Activated CD8-positive, alpha-beta T cell treated with anti-CD3 and anti-CD28 coated beads, Interleukin-2, amount 10 ng/mL, durations not matched to agents 7 days and 5 days (primary cell): Measurements from ENCODE around the gene GAST. TPM values are rescaled to one million over a fixed set of nuclear protein-coding genes. Genes with fewer than 3 reads are reported as not detected.

Source experiments
- ATAC-seq: fragments of 150-1000 bp; cut with Tn5 transposase; one replicate; pipeline ENCODE4 v1.10.0; 2021; ENCODE audit warnings: moderate library complexity
- CTCF ChIA-PET: fragments of 350-600 bp; sonication (Branson Sonifier 250); formaldehyde crosslinking; loops from one replicate; lab custom pipeline; 2021; ENCODE audit warnings: antibody characterized with exemption; lab: Charles Lee
- POLR2A ChIA-PET: fragments of 350-600 bp; sonication (Branson Sonifier 250); formaldehyde crosslinking; loops from one replicate; lab custom pipeline; 2021; ENCODE audit warnings: antibody characterized with exemption; lab: Charles Lee
- DNase-seq: peaks from one replicate; pipeline ENCODE4 v3.0.0-alpha.2; 2020
- H3K27ac Mint-ChIP-seq: one replicate; pipeline ENCODE4 v1.8.0; 2021; ENCODE audit warnings: mild to moderate bottlenecking, mixed read lengths
- H3K27me3 Mint-ChIP-seq: one replicate; pipeline ENCODE4 v1.8.0; 2021; ENCODE audit warnings: low read depth, mixed read lengths
- H3K36me3 Mint-ChIP-seq: one replicate; pipeline ENCODE4 v1.8.0; 2021; ENCODE audit warnings: low read depth, mixed read lengths
- H3K4me1 Mint-ChIP-seq: one replicate; pipeline ENCODE4 v1.8.0; 2021; ENCODE audit warnings: low read depth, mixed read lengths
- H3K4me3 Mint-ChIP-seq: one replicate; pipeline ENCODE4 v1.8.0; 2021; ENCODE audit warnings: mild to moderate bottlenecking, mixed read lengths
- H3K9me3 Mint-ChIP-seq: one replicate; pipeline ENCODE4 v1.8.0; 2022; ENCODE audit warnings: mixed read lengths; ENCODE audit not compliant: insufficient read depth
- total RNA-seq, 2 experiments: library from RNA; stranded (reverse); gene quantifications; one replicate each; pipeline ENCODE4 v1.2.3, GENCODE V29; 2021

GAST gene
- total RNA-seq, 2 experiments from 2014 or later = not detected

DNA sequence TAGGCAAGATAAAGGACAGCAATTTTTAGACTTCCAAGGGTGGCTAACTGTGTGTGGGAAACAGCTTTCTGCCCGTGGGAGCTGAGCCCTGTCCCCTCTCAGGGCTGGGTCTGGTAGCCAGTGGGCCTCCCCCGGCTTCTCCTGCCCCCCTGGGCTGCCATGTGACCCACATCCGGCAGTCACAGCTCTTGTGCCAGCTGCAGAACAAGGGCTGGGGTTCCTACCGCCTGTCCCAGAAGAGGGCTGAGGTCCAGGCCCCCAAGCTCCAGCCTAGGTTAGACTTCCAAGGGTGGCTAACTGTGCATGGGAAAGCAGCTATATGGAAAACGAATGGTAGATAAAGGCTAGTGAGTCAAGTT lies 6.1 kb downstream of the GAST start:
- ChIA-PET POLR2A (interaction anchor here (2.4 kb wide), 1 partner anchor 29 kb away, joined by 6 read pairs; the partner anchor contains the start of gene EIF1), CTCF (interaction anchor here (0.8 to 2.2 kb wide), 3 partner anchors 22 to 68 kb away, joined by 4 to 7 read pairs (median 4); partner anchors contain the start of gene JUP)
- Mint-ChIP-seq H3K36me3 (no peaks in the 10 kb centered on the region), H3K27ac (no peak overlapping the region), H3K9me3 (no peaks in the 10 kb centered on the region), H3K27me3 (peaks cover 8% of the 10 kb centered on the region), H3K4me3 (no peak overlapping the region), H3K4me1 (peaks cover 5% of the 10 kb centered on the region)
- ATAC-seq (no peak), DNase-seq (no peak)

GRCh38 chr17:41722231-41722630 lies 10.1 kb downstream of the GAST start:
- Mint-ChIP-seq H3K4me3 (no peak overlapping the region), H3K27me3 (peaks cover 2% of the 10 kb centered on the region), H3K4me1 (peaks cover 5% of the 10 kb centered on the region), H3K9me3 (no peaks in the 10 kb centered on the region), H3K27ac (no peak overlapping the region), H3K36me3 (no peaks in the 10 kb centered on the region)
- CTCF ChIA-PET = interaction anchor here (1.0 kb wide), 1 partner anchor 15 kb away, joined by 4 read pairs; no protein-coding TSS in a partner anchor
- POLR2A ChIA-PET = no interaction called here
- ATAC-seq (no peak), DNase-seq (no peak)

DNA sequence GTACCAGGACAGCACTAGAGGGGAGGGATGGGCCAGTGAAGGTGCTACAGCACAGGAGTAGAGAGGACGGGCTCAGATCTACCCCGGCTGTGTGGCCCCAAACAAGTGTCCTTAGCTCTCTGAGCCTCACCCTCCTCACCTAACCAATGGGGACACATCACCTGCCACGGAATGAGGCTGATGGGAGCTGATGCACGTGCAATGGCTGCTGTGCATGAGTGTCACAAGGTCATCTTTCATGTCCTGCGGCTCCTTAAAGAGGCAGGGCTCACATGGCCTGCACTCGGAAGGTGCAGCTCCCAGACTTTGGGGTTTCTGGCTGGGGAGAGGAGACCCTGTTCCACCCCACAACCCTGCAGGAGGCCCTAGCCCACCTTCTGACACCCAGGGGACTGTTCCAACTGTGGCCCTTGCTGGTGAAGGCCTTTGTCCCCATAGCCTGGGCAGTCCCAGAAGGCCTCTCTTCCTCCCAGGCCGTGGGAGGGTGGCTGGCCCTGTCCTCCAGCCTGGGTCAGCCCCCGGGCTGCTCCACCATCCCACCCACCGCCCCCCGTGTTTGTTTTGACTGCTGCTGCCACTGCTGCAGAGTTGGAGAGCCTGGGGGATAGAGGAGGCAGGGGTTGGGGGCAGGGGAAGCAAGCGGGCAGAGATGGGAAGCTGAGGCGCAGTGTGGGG lies 11.8 kb downstream of the GAST start:
- DNase-seq (no peak), ATAC-seq (no peak)
- H3K9me3 Mint-ChIP-seq = no peaks in the 10 kb centered on the region
- H3K4me3 Mint-ChIP-seq = no peak overlapping the region
- ChIA-PET CTCF (interaction anchor here (1.6 kb wide), 1 partner anchor 61 kb away, joined by 5 read pairs; no protein-coding TSS in a partner anchor), POLR2A (no interaction called here)
- peaks cover 6% of the 10 kb centered on the region for H3K27me3 Mint-ChIP-seq
- H3K27ac Mint-ChIP-seq = no peak overlapping the region
- no peaks in the 10 kb centered on the region for H3K4me1 Mint-ChIP-seq
- no peaks in the 10 kb centered on the region for H3K36me3 Mint-ChIP-seq

- Mint-ChIP-seq H3K4me1 (no peaks in the 10 kb centered on the region), H3K27me3 (peaks cover 6% of the 10 kb centered on the region), H3K27ac (no peak overlapping the region), H3K9me3 (no peaks in the 10 kb centered on the region), H3K36me3 (no peaks in the 10 kb centered on the region), H3K4me3 (no peak overlapping the region)
- no peak for DNase-seq
- POLR2A ChIA-PET = no interaction called here
- ATAC-seq = no peak
- CTCF ChIA-PET = interaction anchor here (1.1 to 1.6 kb wide), 2 partner anchors 13 to 62 kb away, joined by 3 to 5 read pairs; no protein-coding TSS in a partner anchor
Measured at GRCh38 chr17:41724476-41725050, 12.4 kb downstream of the GAST start.

DNA sequence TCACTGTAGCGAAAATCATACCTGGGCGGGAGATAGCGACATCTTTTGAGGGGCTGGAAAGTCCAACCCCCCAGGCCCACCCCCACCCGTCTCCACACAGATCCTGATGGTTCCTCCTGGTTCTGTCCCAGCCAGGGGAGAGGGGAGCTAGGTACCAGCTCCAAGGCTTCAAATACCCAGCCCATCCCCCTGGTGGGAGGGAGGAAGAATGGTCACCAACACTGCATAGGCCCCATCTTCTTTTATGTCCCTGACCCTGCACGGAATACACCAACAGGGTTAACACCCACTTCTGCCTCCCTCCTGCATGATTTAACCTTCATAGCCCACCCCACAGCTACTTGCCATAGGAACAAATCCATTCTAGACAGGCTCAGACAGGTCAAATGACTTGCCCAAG lies 13.0 kb downstream of the GAST start:
- Mint-ChIP-seq H3K27ac (no peak overlapping the region), H3K4me3 (no peak overlapping the region), H3K27me3 (peaks cover 7% of the 10 kb centered on the region), H3K36me3 (no peaks in the 10 kb centered on the region), H3K9me3 (no peaks in the 10 kb centered on the region), H3K4me1 (no peaks in the 10 kb centered on the region)
- CTCF ChIA-PET = interaction anchor here (1.1 to 1.6 kb wide), 2 partner anchors 13 to 62 kb away, joined by 3 to 5 read pairs; no protein-coding TSS in a partner anchor
- DNase-seq (no peak), ATAC-seq (no peak)
- POLR2A ChIA-PET = no interaction called here

DNA sequence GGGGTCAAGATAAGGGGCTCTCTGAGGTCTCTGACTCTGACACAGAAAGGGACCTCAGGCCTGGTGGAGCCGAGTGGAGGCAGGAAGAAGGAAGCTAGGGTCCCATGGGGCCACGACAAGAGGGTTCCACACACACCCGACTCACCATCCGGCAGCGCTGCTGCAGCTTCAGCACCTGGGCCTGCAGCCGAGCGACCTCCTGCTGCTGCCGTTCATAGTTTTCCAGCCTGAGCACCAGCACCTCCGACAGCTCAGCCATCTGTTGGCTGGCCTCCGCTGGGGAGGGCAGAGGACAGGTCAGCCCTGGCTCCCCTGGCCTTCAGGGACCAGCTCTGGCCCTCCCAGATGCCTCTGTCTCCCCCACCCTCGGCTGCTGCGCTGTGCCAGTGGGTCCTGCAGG lies 15.9 kb downstream of the GAST start:
- POLR2A ChIA-PET = no interaction called here
- ATAC-seq (no peak), DNase-seq (no peak)
- Mint-ChIP-seq H3K27me3 (peaks cover 30% of the 10 kb centered on the region), H3K36me3 (no peaks in the 10 kb centered on the region), H3K4me1 (no peaks in the 10 kb centered on the region), H3K9me3 (no peaks in the 10 kb centered on the region), H3K27ac (no peak overlapping the region), H3K4me3 (no peak overlapping the region)
- CTCF ChIA-PET = interaction anchor here (1.0 kb wide), 1 partner anchor 73 kb away, joined by 3 read pairs; no protein-coding TSS in a partner anchor

GRCh38 chr17:41730479-41730878 lies 18.3 kb downstream of the GAST start:
- Mint-ChIP-seq H3K9me3 (no peaks in the 10 kb centered on the region), H3K36me3 (no peaks in the 10 kb centered on the region), H3K27me3 (peaks cover 42% of the 10 kb centered on the region), H3K4me1 (peaks cover 9% of the 10 kb centered on the region), H3K27ac (no peak overlapping the region), H3K4me3 (no peak overlapping the region)
- ATAC-seq = no peak
- ChIA-PET CTCF (interaction anchor here (1.6 to 2.4 kb wide), 2 partner anchors 35 to 71 kb away, joined by 6 to 10 read pairs; no protein-coding TSS in a partner anchor), POLR2A (no interaction called here)
- no peak for DNase-seq

GRCh38 chr17:41731836-41732235 lies 19.7 kb downstream of the GAST start:
- DNase-seq = no peak

GRCh38 chr17:41733348-41734138 lies 21.4 kb downstream of the GAST start:
- CTCF ChIA-PET = interaction anchor here (1.3 kb wide), 1 partner anchor 68 kb away, joined by 5 read pairs; no protein-coding TSS in a partner anchor
- Mint-ChIP-seq H3K4me3 (no peak overlapping the region), H3K9me3 (no peaks in the 10 kb centered on the region), H3K4me1 (peaks cover 17% of the 10 kb centered on the region), H3K36me3 (no peaks in the 10 kb centered on the region), H3K27me3 (peaks cover 53% of the 10 kb centered on the region), H3K27ac (peak overlapping the region; percentile 43)
- POLR2A ChIA-PET = interaction anchor here (1.8 kb wide), 1 partner anchor 42 kb away, joined by 4 read pairs; no protein-coding TSS in a partner anchor
- ATAC-seq = no peak
- no peak for DNase-seq

More at GRCh38 chr17:41731836-41732235, 19.7 kb downstream of the GAST start:
- no peak for ATAC-seq
- Mint-ChIP-seq H3K4me3 (no peak overlapping the region), H3K4me1 (peaks cover 9% of the 10 kb centered on the region), H3K9me3 (no peaks in the 10 kb centered on the region), H3K27ac (no peak overlapping the region), H3K27me3 (peaks cover 52% of the 10 kb centered on the region), H3K36me3 (no peaks in the 10 kb centered on the region)
- POLR2A ChIA-PET = interaction anchor here (1.8 kb wide), 1 partner anchor 40 kb away, joined by 4 read pairs; no protein-coding TSS in a partner anchor
- CTCF ChIA-PET = interaction anchor here (1.0 to 2.4 kb wide), 2 partner anchors 69 to 70 kb away, joined by 3 to 10 read pairs; no protein-coding TSS in a partner anchor

DNA sequence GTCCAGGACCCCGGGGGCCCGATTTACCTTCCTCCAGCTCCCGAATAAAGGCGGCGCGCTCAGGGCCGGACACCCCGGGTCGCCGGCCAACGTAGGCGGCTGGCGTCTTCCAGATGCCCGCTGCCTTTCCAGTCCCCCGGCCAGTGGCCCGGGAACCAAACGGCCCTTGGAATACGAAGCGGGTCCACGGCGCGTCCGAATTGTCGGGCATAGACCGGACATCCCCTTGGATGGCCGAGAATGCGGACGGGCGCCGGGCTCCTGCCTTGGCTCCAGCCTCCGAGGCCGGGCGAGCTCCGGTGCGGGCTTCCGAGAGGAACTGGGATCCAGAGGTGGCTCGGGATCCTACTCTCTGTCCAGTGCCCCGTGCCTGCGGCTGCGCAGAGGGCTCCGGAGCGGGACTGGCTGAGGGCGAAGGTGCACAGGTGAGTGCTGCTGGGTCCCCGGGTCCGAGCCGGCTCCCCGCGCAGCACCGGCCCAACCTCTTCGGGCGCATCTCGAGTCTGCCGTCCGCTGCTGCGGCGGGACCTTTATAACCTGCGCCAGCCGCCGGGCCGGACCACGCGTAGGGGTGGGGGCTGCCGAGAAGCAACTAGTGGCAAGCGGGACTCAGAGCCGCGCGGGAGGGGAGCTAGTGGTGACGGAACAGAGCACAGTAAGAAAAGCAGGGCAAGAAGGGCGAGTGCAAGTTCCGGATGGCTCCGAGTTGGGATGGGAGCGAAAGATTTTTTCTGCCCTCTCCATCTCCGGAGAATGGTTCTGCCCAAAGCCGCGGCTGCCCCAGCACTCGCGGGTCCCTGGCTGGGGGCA lies 22.2 kb downstream of the GAST start, which contains the start of gene HAP1:
Gene HAP1 (minus strand): TSS at position 505 of the 810 bp plus-strand sequence. CDS start 9 bp downstream, at position 496.
- H3K27me3 Mint-ChIP-seq = peaks cover 52% of the 10 kb centered on the region
- DNase-seq (peak; percentile 25), ATAC-seq (no peak)
- H3K4me1 Mint-ChIP-seq = peaks cover 17% of the 10 kb centered on the region
- H3K9me3 Mint-ChIP-seq = no peaks in the 10 kb centered on the region
- CTCF ChIA-PET = interaction anchor here (1.3 kb wide), 1 partner anchor 67 kb away, joined by 5 read pairs; no protein-coding TSS in a partner anchor
- H3K4me3 Mint-ChIP-seq = no peak within 1 kb of the TSS
- POLR2A ChIA-PET = no interaction called here
- no peaks in the 10 kb centered on the region for H3K36me3 Mint-ChIP-seq
- peak within 1 kb of the TSS; percentile 43 for H3K27ac Mint-ChIP-seq
